Measurements from ENCODE around the gene ADGRA3.

DNA sequence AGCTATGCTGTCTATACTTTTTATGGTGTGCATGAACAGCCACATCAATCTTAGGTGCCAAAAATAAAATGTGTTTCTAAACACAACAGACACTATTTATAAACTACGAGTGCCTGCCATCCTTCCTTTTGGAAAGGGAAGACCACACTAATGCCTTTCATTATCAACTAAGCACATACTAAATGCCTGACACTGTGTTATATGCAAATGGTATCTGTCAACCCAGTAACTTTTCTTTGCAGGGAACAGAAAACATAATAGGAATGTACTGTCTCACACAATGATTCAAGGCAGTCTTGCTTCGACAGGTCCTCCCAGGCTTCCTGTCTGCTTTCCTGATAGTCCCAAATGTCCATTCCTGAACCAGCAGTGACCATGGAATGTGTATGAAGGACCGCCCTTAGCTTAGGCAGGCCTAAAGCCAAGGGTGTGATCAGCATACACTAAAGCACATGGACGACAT is 43.8 kb downstream of the ADGRA3 start:
- TF ChIP-seq, protein P1, sequence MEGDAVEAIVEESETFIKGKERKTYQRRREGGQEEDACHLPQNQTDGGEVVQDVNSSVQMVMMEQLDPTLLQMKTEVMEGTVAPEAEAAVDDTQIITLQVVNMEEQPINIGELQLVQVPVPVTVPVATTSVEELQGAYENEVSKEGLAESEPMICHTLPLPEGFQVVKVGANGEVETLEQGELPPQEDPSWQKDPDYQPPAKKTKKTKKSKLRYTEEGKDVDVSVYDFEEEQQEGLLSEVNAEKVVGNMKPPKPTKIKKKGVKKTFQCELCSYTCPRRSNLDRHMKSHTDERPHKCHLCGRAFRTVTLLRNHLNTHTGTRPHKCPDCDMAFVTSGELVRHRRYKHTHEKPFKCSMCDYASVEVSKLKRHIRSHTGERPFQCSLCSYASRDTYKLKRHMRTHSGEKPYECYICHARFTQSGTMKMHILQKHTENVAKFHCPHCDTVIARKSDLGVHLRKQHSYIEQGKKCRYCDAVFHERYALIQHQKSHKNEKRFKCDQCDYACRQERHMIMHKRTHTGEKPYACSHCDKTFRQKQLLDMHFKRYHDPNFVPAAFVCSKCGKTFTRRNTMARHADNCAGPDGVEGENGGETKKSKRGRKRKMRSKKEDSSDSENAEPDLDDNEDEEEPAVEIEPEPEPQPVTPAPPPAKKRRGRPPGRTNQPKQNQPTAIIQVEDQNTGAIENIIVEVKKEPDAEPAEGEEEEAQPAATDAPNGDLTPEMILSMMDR (IDR thresholded peaks at IDR 0.05), result no peak
- TF ChIP-seq POLR2AphosphoS5 (IDR thresholded peaks at IDR 0.05), result no peak
